Stimulated activated CD8-positive, alpha-beta memory T cell treated with anti-CD3 and anti-CD28 coated beads, Interleukin-7, amount 100 ng/mL, for 1 hour (primary cell): ENCODE measurements around the gene ZNF341.
"Not testable (repeated sequence)": the region's sequence is repeated elsewhere in the genome, so short reads cannot be mapped to it uniquely, and the experiment has no call there.

ENCODE experiments used
- DNase-seq, 2 donors: peaks; one replicate each; pipeline ENCODE4 v3.0.0-alpha.2; 2020; ENCODE audit warnings: low read depth in 2 of 2

The ZNF341 gene

GRCh38 chr20:33767777-33768138 is 36.0 kb downstream of the ZNF341 start:
- DNase-seq = no peak

- no peak for DNase-seq
Observed at GRCh38 chr20:33769043-33769442, 37.2 kb downstream of the ZNF341 start.

GRCh38 chr20:33770005-33770404 is 38.2 kb downstream of the ZNF341 start:
- no peak for DNase-seq

GRCh38 chr20:33771938-33772337 is 40.1 kb downstream of the ZNF341 start:
- no peak for DNase-seq

- no peak for DNase-seq
Observed at GRCh38 chr20:33772439-33772838, 40.6 kb downstream of the ZNF341 start.

GRCh38 chr20:33773412-33774089 is 41.8 kb downstream of the ZNF341 start:
- DNase-seq = no peak

GRCh38 chr20:33777816-33778215 is 46.0 kb downstream of the ZNF341 start:
- DNase-seq = no peak

GRCh38 chr20:33781133-33781532 is 49.3 kb downstream of the ZNF341 start:
- no peak for DNase-seq

- DNase-seq = no peak
Observed at GRCh38 chr20:33781945-33782344, 50.1 kb downstream of the ZNF341 start.

GRCh38 chr20:33783256-33783655 is 51.5 kb downstream of the ZNF341 start:
- DNase-seq = no peak

GRCh38 chr20:33783818-33784217 is 52.0 kb downstream of the ZNF341 start:
- DNase-seq = no peak

GRCh38 chr20:33784225-33784624 is 52.4 kb downstream of the ZNF341 start:
- DNase-seq = no peak

- no peak for DNase-seq
Observed at GRCh38 chr20:33785503-33785902, 53.7 kb downstream of the ZNF341 start.

GRCh38 chr20:33787253-33787891 is 55.6 kb downstream of the ZNF341 start:
- DNase-seq = no peak

- no peak for DNase-seq
Observed at GRCh38 chr20:33788351-33789049, 56.7 kb downstream of the ZNF341 start.

- no peak for DNase-seq
Observed at GRCh38 chr20:33789109-33789857, 57.5 kb downstream of the ZNF341 start.

- no peak for DNase-seq
Observed at GRCh38 chr20:33789858-33790182, 58.0 kb downstream of the ZNF341 start.

- no peak for DNase-seq
Observed at GRCh38 chr20:33790566-33790965, 58.8 kb downstream of the ZNF341 start.

GRCh38 chr20:33791021-33791420 is 59.2 kb downstream of the ZNF341 start:
- DNase-seq = no peak

GRCh38 chr20:33791540-33791939 is 59.7 kb downstream of the ZNF341 start:
- DNase-seq = no peak

- DNase-seq = peak; percentile 24 to 27
Observed at GRCh38 chr20:33791959-33792597, 60.3 kb downstream of the ZNF341 start.

GRCh38 chr20:33792598-33792989 is 60.8 kb downstream of the ZNF341 start:
- not testable (repeated sequence) for DNase-seq
